RPMI7951 (cell line): ENCODE results near the gene LIN9. TPM values are rescaled to one million over a fixed set of nuclear protein-coding genes. Genes with fewer than 3 reads are reported as not detected.
"Not testable (repeated sequence)": the region's sequence is repeated elsewhere in the genome, so short reads cannot be mapped to it uniquely, and the experiment has no call there.

Experiments used
- DNase-seq: peaks from one replicate; pipeline ENCODE4 v3.0.0-alpha.2; 2012; ENCODE audit warnings: low read depth
- total RNA-seq: library from RNA; depleted of rRNA; stranded (reverse); fragments of >200 nt; shearing (Covaris generic); gene quantifications from 2 replicates; pipeline ENCODE4 v1.2.3, GENCODE V29; 2014

Gene LIN9
- total RNA-seq, 1 experiment from 2014 or later: 22.7 TPM

- no peak for DNase-seq
Observed at GRCh38 chr1:226274138-226274537, 34.8 kb downstream of the LIN9 start.

- DNase-seq: not testable (repeated sequence)
Observed at GRCh38 chr1:226272233-226272902, 36.6 kb downstream of the LIN9 start.

DNA sequence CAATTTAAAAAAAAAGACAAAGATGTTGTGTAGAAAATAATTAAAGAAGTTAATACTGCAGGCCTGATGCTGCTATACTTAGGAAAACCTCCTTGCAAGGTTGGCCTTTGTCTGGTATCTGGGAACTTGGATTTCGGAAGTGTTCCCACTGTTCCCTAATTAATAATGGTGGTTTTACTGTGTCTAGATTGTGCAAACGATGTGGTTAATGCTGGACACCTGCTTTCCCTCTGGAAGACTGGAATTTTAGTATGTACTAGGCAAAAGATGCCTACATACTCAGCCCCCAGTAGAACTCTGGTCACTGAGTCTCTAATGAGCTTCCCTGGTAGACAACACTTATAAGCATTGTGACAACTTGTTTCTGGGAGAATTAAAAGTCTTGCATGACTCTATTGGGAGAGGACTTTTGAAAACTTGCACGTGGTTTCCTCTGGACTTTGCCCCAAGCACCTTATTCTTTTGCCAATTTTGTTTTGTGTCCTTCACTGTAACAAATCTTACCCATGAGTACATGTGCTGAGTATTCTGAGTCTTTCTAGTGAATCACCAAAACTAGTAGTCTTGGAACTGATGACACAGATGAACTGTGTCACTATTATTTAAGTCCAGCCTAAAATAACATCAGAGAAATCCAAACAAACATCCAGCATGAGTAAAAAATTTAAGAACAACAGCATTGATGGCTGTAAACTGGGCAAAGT, 40.4 kb downstream of the LIN9 start:
- peak; percentile 34 for DNase-seq

DNA sequence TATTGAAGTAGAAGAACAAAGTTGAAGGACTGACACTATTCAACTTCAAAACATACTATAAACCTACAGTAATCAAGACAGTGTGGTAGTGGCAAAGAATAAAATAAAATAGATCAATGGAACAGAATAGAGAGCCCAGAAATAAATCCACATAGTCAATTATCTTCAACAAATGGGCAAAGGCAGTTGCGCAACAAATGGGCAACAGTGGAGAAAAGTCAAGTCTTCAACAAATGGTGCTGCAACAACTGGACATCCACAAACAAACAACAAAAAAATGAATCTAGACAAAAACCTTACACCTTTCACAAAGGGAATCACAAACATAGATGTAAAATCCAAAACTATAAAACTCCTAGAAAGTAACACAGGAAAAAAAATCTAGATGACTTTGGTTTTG, 47.1 kb downstream of the LIN9 start:
- DNase-seq: no peak

DNA sequence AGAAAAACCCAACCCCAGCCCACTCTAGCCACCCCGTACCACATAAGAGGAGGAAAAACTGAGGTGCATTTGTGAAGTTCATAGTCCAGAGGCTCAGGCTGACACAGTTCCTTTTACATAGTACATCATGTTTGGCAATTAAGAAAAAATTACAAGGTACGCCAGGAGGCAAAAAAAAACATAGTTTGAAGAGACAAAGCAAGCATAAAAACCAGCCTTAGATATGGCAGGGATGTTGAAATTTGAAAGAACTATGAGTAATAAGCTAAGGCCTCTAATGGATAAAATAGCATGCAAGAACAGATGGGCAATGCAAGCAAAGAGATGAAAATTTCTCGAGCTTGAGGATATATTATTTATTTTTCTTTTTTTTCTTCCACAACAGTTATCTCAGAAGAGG, 53.6 kb downstream of the LIN9 start:
- DNase-seq: no peak

GRCh38 chr1:226253933-226254332, 55.0 kb downstream of the LIN9 start:
- no peak for DNase-seq

GRCh38 chr1:226252841-226253240, 56.1 kb downstream of the LIN9 start:
- DNase-seq: not testable (repeated sequence)

GRCh38 chr1:226250511-226250910, 58.5 kb downstream of the LIN9 start:
- no peak for DNase-seq

- DNase-seq: no peak
Observed at GRCh38 chr1:226248796-226249195, 60.2 kb downstream of the LIN9 start.

DNA sequence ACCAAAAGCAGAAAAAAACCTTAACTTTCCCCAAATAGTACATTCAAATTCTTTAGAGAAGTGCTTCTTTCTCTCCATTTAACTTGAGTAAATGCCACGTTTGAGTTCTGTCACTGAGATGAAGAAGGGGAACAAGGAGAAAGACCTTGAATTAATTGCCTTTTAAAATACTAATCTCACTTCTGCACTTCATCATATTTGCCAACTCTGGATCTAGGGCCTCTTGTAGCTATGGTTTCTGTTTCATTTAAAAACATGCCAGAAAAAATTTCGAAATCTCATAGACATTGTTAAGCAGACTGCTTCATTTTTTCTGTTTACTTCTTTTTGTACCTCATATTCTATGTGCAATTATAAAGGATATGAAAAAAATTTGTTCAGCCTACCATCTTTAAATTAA, 60.9 kb downstream of the LIN9 start:
- no peak for DNase-seq

GRCh38 chr1:226239421-226239820, 69.5 kb downstream of the LIN9 start:
- DNase-seq: no peak

- no peak for DNase-seq
Observed at GRCh38 chr1:226236826-226237225, 72.1 kb downstream of the LIN9 start.

DNA sequence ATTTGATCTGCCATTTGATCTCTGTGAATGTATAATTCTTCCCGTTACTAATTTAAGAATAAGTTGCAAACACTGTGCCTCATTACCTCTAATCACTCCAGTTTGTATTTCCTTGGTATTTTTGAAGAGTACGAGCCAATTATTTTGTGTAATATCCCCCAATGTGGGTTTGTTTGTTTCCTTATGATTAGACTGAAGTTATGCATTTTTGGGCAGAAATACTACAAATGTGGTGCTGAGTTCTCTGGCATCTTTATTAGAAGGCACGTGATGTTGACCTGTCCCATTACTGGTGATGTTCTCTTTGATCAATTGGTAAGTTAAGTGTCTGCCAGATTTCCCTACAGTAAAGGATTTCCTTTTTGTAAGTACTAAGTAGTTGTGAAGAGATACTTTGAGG, 75.2 kb downstream of the LIN9 start:
- DNase-seq: no peak

GRCh38 chr1:226233293-226233692, 75.7 kb downstream of the LIN9 start:
- DNase-seq: no peak

GRCh38 chr1:226226601-226227000, 82.4 kb downstream of the LIN9 start:
- no peak for DNase-seq

GRCh38 chr1:226223786-226224244, 85.1 kb downstream of the LIN9 start:
- no peak for DNase-seq

GRCh38 chr1:226223157-226223785, 85.7 kb downstream of the LIN9 start, which contains the start of gene MIXL1:
MIXL1 (plus strand) TSS chr1:226223664; CDS start chr1:226223682, 18 bp downstream.
- no peak for DNase-seq

- no peak for DNase-seq
Observed at GRCh38 chr1:226222686-226223085, 86.3 kb downstream of the LIN9 start.

DNA sequence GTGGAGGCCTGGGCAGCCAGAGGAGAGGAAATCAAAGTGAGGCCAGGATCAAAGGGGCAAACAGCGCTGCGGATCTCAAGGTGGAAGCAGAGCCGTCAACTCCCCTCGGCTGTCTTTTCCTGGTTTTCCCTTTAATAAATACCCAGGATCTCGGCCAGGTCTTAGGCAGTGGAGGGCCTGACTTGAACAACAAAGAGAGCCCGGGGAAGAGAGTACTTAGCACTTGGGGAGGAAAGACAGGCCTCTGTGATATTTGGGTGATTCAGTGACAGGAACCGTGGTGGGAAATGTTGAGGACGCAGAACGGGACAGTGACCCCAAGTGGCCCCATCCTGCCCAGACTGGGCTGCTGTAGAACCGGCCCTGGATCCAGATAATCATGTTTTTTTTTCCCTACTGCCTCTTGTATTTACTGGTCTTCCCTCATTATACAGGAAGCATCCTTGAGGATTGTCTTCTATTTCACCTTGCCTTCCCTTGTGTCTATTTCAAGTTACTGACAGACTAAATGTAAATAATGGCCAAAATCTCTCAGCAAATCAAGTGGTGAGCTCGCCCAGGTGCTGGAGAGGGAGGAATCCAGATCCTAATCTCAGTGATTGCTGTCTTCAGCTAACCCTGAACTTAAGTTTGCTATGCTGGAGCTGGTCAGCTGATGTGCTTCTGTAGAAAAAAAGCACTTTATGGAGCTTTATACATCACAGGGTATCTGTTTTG, 88.3 kb downstream of the LIN9 start:
- DNase-seq: no peak

DNA sequence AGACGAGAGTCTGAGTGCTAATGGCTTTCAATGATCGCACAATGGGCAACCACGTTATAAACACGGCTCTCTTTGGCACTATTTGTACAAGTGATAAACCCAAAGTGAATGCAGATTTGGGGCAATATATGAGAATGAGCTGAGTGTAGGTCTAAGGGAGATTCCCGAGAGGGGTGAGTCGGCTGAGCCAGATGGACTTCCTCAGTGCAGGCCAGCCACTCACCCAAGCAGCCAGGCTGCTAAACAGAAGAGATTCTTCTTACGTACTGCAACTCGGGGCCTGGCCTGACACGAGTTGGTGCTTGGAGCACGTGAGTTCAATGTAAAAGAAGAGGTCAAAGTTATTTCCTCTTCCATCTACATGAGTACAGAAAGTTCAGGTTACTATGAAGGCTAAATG, 91.7 kb downstream of the LIN9 start:
- no peak for DNase-seq

DNA sequence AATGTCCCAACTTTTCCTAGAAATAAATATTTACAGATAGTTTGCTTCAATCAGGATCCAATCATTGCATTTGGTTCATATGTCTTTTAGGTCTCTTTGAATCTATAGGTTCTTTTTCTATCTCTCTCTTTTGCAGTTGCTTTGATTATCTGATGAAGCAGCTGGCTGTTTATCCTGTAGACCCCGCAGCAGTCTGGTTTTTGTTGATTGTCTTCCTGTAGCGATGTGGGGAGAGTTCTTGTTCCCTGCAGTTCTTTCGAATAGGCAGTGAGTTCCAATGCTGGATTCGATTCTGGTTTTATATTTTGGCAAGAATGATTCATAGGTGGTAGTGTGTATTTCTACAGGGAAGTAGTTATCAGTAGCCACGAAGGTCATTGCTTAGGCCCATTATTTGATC, 92.9 kb downstream of the LIN9 start:
- no peak for DNase-seq

GRCh38 chr1:226215239-226215638, 93.7 kb downstream of the LIN9 start:
- DNase-seq: no peak
